Activated naive CD4-positive, alpha-beta T cell treated with anti-CD3 and anti-CD28 coated beads, Interleukin-2, amount 50 U/mL, for 16 hours (primary cell): ENCODE measurements around the gene RASGRP3.
A peak's percentile ranks its signal among the peaks of the same experiment; 100 is the strongest.
"Not testable (repeated sequence)": the region's sequence is repeated elsewhere in the genome, so short reads cannot be mapped to it uniquely, and the experiment has no call there.

ENCODE experiments used
- DNase-seq: peaks from one replicate; pipeline ENCODE4 v3.0.0-alpha.2; 2020

RASGRP3 gene

GRCh38 chr2:33458248-33458819 lies 18.1 kb upstream of the RASGRP3 start:
- no peak for DNase-seq

- DNase-seq: no peak
These were observed 16.7 kb upstream of the RASGRP3 start for GRCh38 chr2:33459745-33460144.

DNA sequence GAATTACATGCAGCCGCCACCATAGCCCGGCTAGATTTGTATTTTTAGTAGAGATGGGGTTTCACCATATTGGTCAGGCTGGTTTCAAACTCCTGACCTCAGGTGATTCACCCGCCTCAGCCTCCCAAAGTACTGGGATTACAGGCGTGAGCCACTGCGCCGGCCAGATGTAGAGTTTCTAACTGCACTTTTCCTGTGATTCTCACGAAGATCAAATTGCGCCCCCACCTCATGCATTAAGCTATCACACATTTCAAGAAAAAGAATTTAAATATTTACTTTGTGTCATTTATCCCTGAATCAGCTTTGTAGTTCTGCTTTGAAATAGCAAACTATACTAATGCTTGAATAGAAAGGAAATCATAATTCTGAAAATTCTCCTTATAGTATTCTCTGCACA lies 13.9 kb upstream of the RASGRP3 start:
- not testable (repeated sequence) for DNase-seq

- no peak for DNase-seq
These were observed 9.0 kb upstream of the RASGRP3 start for GRCh38 chr2:33467413-33467812.

GRCh38 chr2:33469238-33469637 lies 7.2 kb upstream of the RASGRP3 start:
- DNase-seq: no peak

- peak; percentile 78 for DNase-seq
These were observed 972 bp upstream of the RASGRP3 start for GRCh38 chr2:33475224-33476130.

- DNase-seq: no peak
These were observed 343 bp downstream of the RASGRP3 start for GRCh38 chr2:33476793-33477190.

DNA sequence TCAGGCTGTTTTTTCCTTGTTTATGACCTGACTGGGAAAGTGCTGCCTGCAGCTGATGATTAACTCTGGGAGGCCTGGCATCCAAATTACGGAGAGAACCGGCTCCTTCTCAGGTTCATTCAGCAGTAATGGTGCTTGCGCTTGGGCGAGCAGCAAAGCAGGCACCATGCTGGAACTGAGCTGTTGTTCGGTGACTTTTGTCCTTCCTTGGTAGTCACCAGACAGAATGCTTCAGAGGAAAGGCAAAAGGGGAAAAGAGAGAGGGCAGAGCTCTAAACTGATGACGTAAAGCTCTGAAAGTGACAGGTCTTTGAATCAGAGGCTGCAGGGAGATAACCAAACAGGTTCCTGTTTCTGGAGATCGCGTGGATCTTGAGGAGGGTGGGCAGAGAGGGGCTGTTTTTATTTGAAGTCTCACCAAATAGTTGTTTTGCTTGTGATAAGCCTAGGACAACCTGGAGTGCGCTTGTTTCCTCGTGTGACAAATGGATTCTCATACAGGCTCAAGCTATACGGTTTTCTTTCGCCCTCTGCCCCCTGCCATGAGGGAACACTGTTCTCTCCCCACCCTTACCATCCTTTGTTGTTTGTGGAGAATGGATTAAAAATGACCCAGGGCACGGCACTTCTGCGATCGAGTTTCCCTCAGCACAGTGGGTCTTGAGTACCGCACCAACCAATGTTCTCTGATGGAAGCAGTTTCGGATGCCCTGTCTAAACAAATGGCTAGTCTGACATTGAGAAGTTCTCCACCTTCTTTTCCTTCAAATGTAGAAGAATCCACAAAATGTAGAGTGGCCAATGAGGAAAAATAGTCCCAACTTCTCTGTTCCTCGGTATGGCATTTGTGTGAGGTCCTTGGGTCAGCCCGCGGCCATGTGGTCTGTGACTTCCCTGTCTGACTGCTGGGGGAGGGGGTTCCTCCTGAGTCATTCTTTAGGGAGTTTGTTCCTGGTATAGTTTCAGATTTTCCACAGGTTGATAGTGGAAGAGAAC lies 1.3 kb downstream of the RASGRP3 start:
- DNase-seq: no peak

- no peak for DNase-seq
These were observed 2.7 kb downstream of the RASGRP3 start for GRCh38 chr2:33478968-33479731.

DNA sequence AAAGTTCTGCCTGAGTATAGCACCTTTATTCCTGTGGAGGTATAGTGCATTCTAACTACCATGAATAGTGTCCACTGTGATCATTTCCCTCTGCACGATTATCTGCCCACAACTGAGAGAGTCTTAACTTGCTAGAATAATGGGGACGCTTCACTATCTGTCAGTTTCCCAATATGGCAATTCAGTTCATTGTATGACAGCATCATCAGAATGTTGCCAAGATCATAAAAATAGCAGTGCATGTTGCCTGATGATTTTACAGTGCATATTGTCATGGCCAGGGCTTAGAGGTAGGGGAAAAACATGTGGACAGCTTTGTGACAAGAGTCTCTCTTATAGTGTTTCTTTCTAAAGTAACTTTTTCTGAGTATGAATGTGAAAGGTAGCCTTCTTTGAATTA lies 6.1 kb downstream of the RASGRP3 start:
- DNase-seq: no peak

GRCh38 chr2:33484042-33484621 lies 7.7 kb downstream of the RASGRP3 start:
- DNase-seq: no peak

DNA sequence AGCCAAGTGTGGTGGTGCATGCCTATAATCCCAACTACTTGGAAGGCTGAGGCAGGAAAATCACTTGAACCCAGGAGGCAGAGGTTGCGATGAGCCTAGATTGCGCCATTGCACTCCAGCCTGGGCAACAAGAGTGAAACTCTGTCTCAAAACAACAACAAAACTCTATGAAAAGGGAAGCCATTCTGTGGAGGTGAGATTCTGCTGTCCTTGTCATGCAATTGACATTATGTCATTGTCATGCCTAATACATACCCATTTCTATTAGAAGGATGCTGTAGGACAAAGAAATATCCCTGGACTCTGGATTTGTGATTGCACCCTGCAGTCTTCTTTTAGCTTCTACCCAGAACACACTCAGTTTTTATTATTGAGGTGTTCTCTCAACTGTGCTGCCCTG lies 8.6 kb downstream of the RASGRP3 start:
- DNase-seq: no peak

GRCh38 chr2:33486544-33486943 lies 10.1 kb downstream of the RASGRP3 start:
- no peak for DNase-seq

DNA sequence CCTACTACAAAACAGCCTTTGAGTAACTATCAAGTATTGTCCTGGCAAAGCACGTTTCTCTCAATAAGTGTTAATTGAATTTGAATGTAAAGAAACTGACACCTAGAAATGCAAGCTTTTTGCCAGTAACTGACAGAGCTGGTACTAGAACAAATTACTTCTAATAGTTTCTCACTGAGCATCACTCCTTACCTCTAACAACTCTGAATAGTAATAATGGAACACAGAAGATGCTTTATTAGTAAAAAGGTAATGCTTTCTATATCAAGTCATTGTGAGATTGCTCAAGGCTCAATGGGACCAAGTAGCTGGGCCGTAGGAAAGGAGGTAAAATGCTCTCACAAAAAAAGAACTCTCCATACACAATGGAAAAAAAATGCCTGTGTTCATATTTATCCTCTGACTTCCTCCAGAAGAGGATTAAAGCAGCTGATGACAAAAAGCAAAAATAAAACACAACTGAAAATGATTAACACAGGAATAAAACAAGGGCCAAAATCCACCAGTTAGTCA lies 11.8 kb downstream of the RASGRP3 start:
- DNase-seq: no peak

DNA sequence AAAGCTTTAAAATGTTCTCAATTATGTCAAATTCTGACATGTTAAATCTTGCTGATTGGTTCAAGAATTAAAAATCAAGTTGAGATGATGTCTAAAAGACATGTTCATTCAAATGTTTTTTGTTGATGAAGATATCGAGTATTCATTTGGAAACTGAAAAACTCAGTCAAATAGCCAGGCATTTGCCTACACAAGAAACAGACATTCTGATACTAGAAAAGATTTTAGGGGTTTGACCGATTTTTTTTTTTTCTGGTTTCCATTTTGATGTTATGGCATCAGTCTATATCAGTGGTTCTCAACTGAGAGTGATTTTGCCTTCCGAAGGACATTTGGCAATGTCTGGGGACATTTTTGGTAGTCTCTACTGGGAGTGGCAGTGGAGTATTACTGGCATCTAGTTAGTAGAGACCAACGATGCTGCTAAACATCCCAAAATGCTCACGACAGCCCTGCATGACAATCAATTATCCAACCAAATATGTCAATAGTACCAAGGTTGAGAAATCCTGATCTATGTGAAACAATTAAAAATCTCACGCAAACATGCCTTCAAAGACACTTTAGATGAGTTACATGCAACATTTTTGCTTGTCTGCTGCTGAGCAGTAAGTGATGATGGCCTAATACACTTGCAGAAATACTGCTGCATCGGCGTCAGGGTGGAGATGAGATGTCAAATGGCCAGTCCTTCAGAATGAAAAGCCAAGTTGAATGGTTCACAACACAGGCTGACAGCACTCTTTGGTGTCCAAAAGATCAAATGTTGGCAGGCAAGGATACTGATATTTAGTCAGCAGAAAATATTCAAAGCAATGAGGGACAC lies 12.5 kb downstream of the RASGRP3 start:
- DNase-seq: no peak

GRCh38 chr2:33489835-33490431 lies 13.5 kb downstream of the RASGRP3 start:
- no peak for DNase-seq

- no peak for DNase-seq
These were observed 15.1 kb downstream of the RASGRP3 start for GRCh38 chr2:33491441-33492084.

GRCh38 chr2:33492399-33493134 lies 16.1 kb downstream of the RASGRP3 start:
- DNase-seq: no peak

DNA sequence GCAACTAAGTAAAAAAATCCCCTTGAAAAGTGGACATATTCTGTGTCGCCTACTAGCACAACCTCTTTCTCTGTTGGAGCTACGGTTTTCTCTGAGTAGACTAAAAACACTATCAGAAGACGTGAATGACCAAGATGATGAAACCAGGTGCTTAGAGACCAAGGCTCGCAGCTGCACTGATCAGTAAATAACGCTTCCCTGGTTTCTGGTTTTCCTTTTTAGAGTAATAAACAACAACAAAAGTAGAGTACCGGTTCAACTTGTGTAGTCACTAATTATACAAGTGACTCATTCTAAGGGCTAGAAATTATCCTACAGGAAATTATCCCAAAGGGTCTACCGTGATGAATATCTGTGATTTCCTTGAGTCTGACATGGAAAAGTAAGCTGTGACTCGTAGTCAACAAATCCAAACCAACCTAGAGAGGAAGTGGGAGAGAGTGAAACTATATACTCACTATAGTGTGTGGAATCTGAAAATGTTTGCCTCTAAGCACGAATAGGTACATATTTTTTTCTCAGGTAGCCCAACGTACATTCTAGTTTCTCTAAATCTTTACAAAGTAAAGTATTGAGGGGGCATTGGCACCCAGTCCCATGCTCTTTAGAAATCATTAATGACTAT lies 17.8 kb downstream of the RASGRP3 start:
- no peak for DNase-seq
